ENCODE results near the gene SUMF2.

SUMF2 gene

DNA sequence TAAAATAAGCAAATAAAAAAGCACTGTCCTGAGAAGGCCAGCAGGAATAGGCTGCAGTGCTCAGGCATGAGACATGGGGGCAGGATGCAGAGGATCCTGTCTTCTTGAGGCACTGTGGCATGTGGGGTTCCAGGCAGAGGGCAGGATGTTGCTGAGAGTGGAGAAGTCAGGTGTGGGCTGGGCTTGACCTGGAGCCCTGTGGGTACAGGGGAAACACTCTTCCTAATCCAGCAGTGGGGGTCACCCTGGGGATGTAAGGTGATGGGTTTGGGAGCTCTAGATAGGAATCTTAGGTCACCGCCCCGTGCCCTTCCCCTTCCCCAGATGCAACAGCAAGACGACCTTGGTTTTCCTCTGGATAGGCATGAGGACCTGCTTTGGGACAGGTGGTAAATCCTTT lies 13.6 kb downstream of the SUMF2 start:
- H3K27ac ChIP-seq = no peak overlapping the region
- no peak for TF ChIP-seq ZFX (IDR thresholded peaks at IDR 0.05; ENCODE audit: borderline replicate concordance)
- TF ChIP-seq, protein P1, sequence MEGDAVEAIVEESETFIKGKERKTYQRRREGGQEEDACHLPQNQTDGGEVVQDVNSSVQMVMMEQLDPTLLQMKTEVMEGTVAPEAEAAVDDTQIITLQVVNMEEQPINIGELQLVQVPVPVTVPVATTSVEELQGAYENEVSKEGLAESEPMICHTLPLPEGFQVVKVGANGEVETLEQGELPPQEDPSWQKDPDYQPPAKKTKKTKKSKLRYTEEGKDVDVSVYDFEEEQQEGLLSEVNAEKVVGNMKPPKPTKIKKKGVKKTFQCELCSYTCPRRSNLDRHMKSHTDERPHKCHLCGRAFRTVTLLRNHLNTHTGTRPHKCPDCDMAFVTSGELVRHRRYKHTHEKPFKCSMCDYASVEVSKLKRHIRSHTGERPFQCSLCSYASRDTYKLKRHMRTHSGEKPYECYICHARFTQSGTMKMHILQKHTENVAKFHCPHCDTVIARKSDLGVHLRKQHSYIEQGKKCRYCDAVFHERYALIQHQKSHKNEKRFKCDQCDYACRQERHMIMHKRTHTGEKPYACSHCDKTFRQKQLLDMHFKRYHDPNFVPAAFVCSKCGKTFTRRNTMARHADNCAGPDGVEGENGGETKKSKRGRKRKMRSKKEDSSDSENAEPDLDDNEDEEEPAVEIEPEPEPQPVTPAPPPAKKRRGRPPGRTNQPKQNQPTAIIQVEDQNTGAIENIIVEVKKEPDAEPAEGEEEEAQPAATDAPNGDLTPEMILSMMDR (IDR thresholded peaks at IDR 0.05) = no peak

DNA sequence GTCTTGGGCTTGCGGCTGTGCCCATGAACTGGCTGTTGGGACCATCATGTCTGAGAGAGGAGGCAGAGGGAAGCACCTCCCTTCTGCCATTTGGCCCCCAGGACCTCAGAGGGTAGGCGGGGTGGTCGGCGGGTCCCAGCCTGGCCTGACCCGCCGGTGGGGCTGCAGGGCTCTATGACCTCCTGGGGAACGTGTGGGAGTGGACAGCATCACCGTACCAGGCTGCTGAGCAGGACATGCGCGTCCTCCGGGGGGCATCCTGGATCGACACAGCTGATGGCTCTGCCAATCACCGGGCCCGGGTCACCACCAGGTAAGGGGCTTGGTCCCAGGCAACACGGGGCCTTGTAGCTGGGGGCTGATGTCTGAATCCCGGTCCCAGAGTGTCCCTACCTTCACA lies 14.1 kb downstream of the SUMF2 start:
- TF ChIP-seq, protein P1 (IDR thresholded peaks at IDR 0.05) = no peak
- no peak for TF ChIP-seq ZFX (IDR thresholded peaks at IDR 0.05; ENCODE audit: borderline replicate concordance)
- peak overlapping the region; percentile 80 for H3K27ac ChIP-seq

- peak overlapping the region; percentile 80 for H3K27ac ChIP-seq
- TF ChIP-seq, protein P1 (IDR thresholded peaks at IDR 0.05) = peak; percentile 99
- no peak for TF ChIP-seq ZFX (IDR thresholded peaks at IDR 0.05; ENCODE audit: borderline replicate concordance)
These were observed 15.5 kb downstream of the SUMF2 start for GRCh38 chr7:56079450-56080185.

DNA sequence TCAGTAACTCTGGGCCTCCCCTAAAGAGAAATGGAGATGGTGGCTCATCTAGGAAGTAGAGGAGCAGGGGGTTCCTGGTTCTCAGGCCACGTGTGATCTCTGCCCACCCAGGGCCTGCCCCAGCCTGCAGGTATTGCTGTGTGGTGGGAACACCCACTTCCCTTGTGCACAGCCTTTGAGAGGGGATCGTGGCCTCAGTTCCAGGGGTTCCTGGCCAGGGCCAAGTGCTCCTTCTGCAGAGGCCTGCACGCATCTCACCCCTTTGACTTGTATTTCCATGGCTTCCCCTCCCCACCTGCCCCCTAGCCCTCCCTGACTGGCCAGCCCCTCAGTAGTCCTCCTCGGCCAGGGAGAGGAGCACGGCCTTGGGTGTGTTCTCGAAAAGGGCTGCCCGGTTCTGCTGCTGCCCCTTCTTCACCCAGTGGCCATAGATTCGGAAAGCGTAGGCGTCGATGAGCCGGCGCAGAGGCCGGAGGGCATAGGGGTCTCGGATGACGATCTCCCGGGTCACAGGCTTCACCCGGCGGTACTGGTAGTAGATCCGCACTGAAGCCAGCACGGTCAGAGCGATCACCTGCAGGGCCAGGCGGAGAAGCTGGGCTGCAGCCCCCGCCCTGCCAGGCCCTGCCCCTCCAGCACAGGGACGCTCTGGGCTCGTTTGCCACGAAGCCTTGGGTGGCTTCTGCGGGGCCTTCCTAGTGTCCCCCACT lies 16.8 kb downstream of the SUMF2 start:
- peak overlapping the region; percentile 80; the same call in 1 of the 2 replicates for H3K27ac ChIP-seq

GRCh38 chr7:56081626-56082340 lies 17.7 kb downstream of the SUMF2 start:
- no peak for TF ChIP-seq ZFX (IDR thresholded peaks at IDR 0.05; ENCODE audit: borderline replicate concordance)
- TF ChIP-seq, protein P1 (IDR thresholded peaks at IDR 0.05) = no peak
- no peak overlapping the region for H3K27ac ChIP-seq

DNA sequence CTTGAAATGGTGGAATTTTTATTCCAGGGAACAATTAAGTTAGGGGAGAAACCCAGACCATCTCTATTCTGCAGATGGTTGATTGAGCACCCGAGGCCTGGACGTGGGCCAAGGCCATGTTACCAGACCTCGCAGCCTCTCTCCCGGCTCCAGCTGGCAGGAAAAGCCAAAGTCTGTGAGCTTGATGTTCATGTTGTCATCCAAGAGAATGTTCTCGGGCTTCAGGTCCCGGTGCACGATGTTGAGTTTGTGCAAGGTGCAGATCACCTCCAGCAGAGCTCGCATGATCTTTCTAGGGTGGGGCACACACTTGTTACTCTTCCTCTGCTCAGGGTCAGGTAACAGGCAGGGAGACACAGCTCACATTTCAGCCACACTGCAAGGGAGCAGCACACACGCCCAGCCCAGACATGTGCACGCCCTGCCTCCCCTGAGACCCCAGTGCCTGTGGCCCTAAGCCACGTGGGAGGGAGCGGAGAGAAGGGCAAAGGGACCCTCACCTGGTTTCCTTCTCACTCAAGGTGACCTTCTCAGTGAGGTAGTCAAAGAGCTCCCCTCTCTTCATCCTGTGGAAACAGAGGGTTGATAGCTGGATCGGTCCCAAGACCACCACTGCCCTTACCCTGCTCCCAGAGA lies 19.2 kb downstream of the SUMF2 start:
- TF ChIP-seq, protein P1 (IDR thresholded peaks at IDR 0.05) = no peak
- no peak for TF ChIP-seq ZFX (IDR thresholded peaks at IDR 0.05; ENCODE audit: borderline replicate concordance)
- H3K27ac ChIP-seq = no peak overlapping the region

DNA sequence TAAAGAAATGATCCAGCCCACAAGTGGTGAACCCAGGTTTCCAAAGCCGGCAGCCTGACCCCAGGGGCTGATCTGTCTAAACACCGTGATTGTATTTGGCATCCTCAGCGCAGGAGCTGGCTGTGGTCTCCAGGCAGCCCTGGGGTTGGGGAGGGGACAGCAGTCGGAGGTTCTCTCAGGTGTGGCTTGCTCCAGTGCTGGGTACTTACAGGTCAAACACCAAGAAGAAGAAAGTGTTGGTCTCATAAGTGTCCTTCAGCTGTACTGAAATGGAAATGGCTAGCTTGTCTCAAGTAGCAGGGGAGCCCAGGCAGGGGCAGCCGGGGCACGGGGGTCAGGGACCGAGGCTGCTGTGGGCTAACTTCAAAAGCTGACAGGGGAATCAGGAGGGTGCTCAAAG lies 22.7 kb downstream of the SUMF2 start:
- TF ChIP-seq, protein P1 (IDR thresholded peaks at IDR 0.05) = no peak
- TF ChIP-seq ZFX (IDR thresholded peaks at IDR 0.05; ENCODE audit: borderline replicate concordance) = no peak
- no peak overlapping the region for H3K27ac ChIP-seq
